Measurements from ENCODE around the gene SPHKAP.

DNA sequence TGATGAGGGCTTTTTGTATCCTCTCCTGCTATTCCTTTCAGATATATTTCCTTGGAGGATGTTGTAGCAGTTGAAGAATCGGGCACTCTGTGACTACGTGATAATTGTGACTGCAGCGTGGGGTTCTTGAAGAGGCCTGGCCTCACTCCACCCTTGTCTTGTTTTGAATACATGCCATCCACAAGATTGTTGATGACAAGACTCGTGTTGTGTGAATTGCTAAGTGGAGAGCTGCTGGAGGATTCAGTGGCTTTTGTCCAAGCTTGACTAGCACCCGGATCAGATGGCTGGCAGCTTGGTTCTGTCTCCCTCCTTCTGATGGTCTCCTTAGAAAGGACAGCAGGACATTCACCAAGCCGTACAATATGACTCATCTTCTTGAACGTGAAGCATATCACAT lies 163.2 kb downstream of the SPHKAP start:
- TF ChIP-seq, protein P1, sequence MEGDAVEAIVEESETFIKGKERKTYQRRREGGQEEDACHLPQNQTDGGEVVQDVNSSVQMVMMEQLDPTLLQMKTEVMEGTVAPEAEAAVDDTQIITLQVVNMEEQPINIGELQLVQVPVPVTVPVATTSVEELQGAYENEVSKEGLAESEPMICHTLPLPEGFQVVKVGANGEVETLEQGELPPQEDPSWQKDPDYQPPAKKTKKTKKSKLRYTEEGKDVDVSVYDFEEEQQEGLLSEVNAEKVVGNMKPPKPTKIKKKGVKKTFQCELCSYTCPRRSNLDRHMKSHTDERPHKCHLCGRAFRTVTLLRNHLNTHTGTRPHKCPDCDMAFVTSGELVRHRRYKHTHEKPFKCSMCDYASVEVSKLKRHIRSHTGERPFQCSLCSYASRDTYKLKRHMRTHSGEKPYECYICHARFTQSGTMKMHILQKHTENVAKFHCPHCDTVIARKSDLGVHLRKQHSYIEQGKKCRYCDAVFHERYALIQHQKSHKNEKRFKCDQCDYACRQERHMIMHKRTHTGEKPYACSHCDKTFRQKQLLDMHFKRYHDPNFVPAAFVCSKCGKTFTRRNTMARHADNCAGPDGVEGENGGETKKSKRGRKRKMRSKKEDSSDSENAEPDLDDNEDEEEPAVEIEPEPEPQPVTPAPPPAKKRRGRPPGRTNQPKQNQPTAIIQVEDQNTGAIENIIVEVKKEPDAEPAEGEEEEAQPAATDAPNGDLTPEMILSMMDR (IDR thresholded peaks at IDR 0.05): no peak
- TF ChIP-seq POLR2A (IDR thresholded peaks at IDR 0.05): no peak

Data from testis (tissue), 2 donors.